Measurements from ENCODE around the gene ATP8A2.

DNA sequence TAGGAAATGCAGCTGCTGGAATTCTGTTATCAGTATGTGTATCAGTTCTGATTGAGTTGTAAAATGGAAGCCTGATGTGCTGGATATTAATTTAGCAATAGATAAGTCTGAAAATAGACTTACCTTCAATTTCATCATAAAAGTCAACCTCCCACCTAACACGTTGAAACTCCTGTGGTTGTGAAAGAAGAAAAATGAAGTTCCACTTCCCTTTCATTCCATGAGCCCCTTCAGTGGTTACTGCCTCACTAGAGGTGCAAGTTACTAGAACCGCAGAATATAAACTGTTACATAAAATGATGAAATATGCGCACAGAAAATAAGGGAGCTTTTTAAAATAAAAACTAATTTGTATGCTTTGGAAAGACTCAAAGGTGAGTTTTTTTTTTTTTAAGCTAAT lies 430.8 kb downstream of the ATP8A2 start:
- TF ChIP-seq, protein P1, sequence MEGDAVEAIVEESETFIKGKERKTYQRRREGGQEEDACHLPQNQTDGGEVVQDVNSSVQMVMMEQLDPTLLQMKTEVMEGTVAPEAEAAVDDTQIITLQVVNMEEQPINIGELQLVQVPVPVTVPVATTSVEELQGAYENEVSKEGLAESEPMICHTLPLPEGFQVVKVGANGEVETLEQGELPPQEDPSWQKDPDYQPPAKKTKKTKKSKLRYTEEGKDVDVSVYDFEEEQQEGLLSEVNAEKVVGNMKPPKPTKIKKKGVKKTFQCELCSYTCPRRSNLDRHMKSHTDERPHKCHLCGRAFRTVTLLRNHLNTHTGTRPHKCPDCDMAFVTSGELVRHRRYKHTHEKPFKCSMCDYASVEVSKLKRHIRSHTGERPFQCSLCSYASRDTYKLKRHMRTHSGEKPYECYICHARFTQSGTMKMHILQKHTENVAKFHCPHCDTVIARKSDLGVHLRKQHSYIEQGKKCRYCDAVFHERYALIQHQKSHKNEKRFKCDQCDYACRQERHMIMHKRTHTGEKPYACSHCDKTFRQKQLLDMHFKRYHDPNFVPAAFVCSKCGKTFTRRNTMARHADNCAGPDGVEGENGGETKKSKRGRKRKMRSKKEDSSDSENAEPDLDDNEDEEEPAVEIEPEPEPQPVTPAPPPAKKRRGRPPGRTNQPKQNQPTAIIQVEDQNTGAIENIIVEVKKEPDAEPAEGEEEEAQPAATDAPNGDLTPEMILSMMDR (IDR thresholded peaks at IDR 0.05) = no peak
- no peak for TF ChIP-seq POLR2A (IDR thresholded peaks at IDR 0.05)

Measured in heart left ventricle (tissue), 13 donors.